AG04450 (cell line): ENCODE data around the gene RALBP1. TPM values are rescaled to one million over a fixed set of nuclear protein-coding genes. Genes with fewer than 3 reads are reported as not detected.

Experiments
- CTCF ChIA-PET: fragments of 300-600, 350-600 bp; formaldehyde crosslinking; extraction: SDS; loops from one replicate; lab custom pipeline; 2022; ENCODE audit warnings: antibody characterized with exemption, inconsistent platforms; lab: Charles Lee
- POLR2A ChIA-PET: fragments of 350-600 bp; formaldehyde crosslinking; extraction: SDS; loops from one replicate; lab custom pipeline; 2021; ENCODE audit warnings: antibody characterized with exemption, inconsistent platforms; lab: Yijun Ruan, JAX
- DNase-seq: peaks from one replicate; pipeline ENCODE4 v3.0.0-alpha.2; 2011; ENCODE audit warnings: low read depth, low spot score
- H3K27ac ChIP-seq: one replicate; pipeline ENCODE4 v1.5.1; 2012; ENCODE audit warnings: low read depth, low read length, control low read depth
- H3K27me3 ChIP-seq: one replicate; pipeline ENCODE4 v1.6.0; 2012; ENCODE audit warnings: low read length; ENCODE audit not compliant: control insufficient read depth, insufficient read depth
- H3K4me3 ChIP-seq: 2 replicates; pipeline ENCODE4 v1.5.1; 2011; ENCODE audit warnings: mild to moderate bottlenecking, low read depth, low read length, control low read depth
- H3K9me3 ChIP-seq: 2 replicates; pipeline ENCODE4 v1.5.1; 2012; ENCODE audit warnings: low read length; ENCODE audit not compliant: control insufficient read depth, insufficient read depth
- polyA plus RNA-seq: library from polyadenylated mRNA; depleted of rRNA; stranded (reverse); fragments of >200 nt; gene quantifications from 2 replicates; pipeline ENCODE4 v1.2.3, GENCODE V29; 2011
- TF ChIP-seq, protein P1 (sequence below): IDR thresholded peaks from 2 replicates; pipeline ENCODE4 v1.5.1; 2011; ENCODE audit warnings: low read depth, low read length, control low read depth, inconsistent platforms

Gene RALBP1
- polyA plus RNA-seq, 1 experiment = 59.8 TPM

DNA sequence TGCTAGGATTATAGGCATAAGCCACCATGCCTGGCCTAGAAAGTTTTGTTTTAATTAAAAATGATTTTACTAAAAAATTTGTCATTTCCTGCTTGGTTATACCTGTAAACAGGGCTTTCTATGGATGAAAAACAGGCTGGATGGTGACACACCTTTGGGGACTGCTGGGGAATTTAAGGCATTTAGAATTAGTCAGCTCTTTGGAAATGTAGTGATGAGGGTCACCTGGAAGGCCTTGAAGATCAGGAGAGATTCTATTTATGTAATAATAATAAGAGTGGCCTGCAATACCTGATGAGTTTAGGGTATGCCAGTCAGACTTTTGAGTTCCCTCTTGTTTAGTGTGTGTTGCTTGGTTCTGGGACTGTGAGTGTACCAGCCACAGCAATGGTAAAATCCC lies 51.1 kb downstream of the RALBP1 start:
- CTCF ChIA-PET = no interaction called here
- DNase-seq = no peak

GRCh38 chr18:9530226-9531009 lies 55.1 kb downstream of the RALBP1 start:
- Histone ChIP-seq H3K27ac (no peak overlapping the region), H3K4me3 (no peak overlapping the region), H3K27me3 (no peaks in the 10 kb centered on the region), H3K9me3 (peaks cover 5% of the 10 kb centered on the region)
- TF ChIP-seq, protein P1, sequence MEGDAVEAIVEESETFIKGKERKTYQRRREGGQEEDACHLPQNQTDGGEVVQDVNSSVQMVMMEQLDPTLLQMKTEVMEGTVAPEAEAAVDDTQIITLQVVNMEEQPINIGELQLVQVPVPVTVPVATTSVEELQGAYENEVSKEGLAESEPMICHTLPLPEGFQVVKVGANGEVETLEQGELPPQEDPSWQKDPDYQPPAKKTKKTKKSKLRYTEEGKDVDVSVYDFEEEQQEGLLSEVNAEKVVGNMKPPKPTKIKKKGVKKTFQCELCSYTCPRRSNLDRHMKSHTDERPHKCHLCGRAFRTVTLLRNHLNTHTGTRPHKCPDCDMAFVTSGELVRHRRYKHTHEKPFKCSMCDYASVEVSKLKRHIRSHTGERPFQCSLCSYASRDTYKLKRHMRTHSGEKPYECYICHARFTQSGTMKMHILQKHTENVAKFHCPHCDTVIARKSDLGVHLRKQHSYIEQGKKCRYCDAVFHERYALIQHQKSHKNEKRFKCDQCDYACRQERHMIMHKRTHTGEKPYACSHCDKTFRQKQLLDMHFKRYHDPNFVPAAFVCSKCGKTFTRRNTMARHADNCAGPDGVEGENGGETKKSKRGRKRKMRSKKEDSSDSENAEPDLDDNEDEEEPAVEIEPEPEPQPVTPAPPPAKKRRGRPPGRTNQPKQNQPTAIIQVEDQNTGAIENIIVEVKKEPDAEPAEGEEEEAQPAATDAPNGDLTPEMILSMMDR = no peak
- DNase-seq = no peak
- ChIA-PET POLR2A (no interaction called here), CTCF (interaction anchor here (1.5 kb wide), 1 partner anchor 14 kb away, joined by 4 read pairs; no protein-coding TSS in a partner anchor)

More for the DNA sequence above, 51.1 kb downstream of the RALBP1 start:
- POLR2A ChIA-PET = no interaction called here
- Histone ChIP-seq H3K4me3 (no peak overlapping the region), H3K9me3 (peaks cover 5% of the 10 kb centered on the region), H3K27me3 (no peaks in the 10 kb centered on the region), H3K27ac (no peak overlapping the region)
- TF ChIP-seq, protein P1 = no peak

DNA sequence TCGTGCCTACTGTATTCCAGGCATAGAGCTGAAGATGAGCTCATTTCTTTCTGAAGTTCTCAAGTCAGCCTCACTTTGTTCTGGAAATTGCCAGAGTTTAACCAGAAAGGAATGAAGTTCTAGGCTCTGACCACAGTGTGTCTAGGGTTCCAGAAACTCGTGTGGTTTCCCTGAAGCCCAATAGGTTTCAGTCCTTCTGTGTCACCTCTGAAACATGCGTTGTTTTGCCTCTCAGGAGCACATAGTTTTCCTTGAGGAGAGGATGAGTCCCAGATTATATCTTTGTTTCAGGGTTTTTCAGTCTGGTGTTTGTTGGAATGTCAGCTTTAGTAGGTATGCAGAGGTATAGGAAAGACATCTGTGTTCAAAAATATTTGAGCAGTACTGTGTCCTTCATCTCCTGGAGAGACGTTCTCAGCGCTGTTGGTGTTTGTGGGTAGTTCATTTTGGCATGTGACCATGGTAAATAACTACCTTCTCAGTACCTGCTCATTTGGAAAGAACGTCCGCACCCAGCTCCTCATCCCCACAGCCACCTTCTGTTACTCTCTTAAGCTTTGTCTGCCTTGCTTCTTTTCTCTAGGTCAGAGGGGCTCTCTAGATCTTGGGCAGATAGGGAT lies 56.6 kb downstream of the RALBP1 start:
- CTCF ChIA-PET = interaction anchor here (0.5 to 0.9 kb wide), 2 partner anchors 15 to 364 kb away, joined by 4 to 6 read pairs; no protein-coding TSS in a partner anchor
- POLR2A ChIA-PET = no interaction called here
- H3K27me3 ChIP-seq = no peaks in the 10 kb centered on the region
- TF ChIP-seq, protein P1 = no peak
- no peak for DNase-seq
- H3K9me3 ChIP-seq = peaks cover 14% of the 10 kb centered on the region
- no peak overlapping the region for H3K27ac ChIP-seq
- no peak overlapping the region for H3K4me3 ChIP-seq

- TF ChIP-seq, protein P1 = no peak
- ChIA-PET CTCF (no interaction called here), POLR2A (no interaction called here)
- no peaks in the 10 kb centered on the region for H3K27me3 ChIP-seq
- peaks cover 9% of the 10 kb centered on the region for H3K9me3 ChIP-seq
- no peak overlapping the region for H3K4me3 ChIP-seq
- no peak for DNase-seq
- H3K27ac ChIP-seq = peak overlapping the region; percentile 39
Observed at GRCh38 chr18:9534844-9535243, 59.5 kb downstream of the RALBP1 start.
